Retinal pigment epithelial cell (primary cell): Measurements from ENCODE around the gene NFIB.

Experiments used
- DNase-seq: peaks from one replicate; pipeline ENCODE4 v3.0.0-alpha.2; 2010; ENCODE audit warnings: low read depth
- H3K4me3 ChIP-seq: 2 replicates; pipeline ENCODE4 v1.5.1; 2011; ENCODE audit warnings: mild to moderate bottlenecking, low read length, control low read depth, moderate library complexity
- TF ChIP-seq, protein P1 (sequence below): conservative IDR thresholded peaks from 2 replicates; pipeline ENCODE4 v1.5.1; 2011; ENCODE audit warnings: low read depth, low read length, control low read depth, inconsistent platforms

NFIB gene

DNA sequence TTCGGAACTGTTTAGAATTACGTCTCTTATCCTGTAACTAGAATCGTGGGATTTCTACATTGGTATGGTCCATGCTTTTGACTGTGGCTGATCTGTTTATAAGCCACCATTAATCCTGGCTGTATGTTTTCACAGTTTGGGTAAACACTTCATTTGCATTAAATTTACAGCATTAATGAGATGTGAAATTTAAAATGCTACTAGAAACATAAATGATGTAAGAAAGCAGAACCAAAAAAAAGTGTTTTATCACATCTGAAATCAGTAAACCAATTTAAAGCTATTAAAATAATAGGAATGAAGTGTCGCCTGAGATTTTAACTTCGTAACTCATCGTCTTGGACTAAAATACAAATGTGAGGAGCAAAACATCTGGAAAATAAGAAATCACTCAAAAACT lies 201.7 kb downstream of the NFIB start:
- TF ChIP-seq, protein P1, sequence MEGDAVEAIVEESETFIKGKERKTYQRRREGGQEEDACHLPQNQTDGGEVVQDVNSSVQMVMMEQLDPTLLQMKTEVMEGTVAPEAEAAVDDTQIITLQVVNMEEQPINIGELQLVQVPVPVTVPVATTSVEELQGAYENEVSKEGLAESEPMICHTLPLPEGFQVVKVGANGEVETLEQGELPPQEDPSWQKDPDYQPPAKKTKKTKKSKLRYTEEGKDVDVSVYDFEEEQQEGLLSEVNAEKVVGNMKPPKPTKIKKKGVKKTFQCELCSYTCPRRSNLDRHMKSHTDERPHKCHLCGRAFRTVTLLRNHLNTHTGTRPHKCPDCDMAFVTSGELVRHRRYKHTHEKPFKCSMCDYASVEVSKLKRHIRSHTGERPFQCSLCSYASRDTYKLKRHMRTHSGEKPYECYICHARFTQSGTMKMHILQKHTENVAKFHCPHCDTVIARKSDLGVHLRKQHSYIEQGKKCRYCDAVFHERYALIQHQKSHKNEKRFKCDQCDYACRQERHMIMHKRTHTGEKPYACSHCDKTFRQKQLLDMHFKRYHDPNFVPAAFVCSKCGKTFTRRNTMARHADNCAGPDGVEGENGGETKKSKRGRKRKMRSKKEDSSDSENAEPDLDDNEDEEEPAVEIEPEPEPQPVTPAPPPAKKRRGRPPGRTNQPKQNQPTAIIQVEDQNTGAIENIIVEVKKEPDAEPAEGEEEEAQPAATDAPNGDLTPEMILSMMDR: no peak
- H3K4me3 ChIP-seq: no peak overlapping the region
- no peak for DNase-seq

DNA sequence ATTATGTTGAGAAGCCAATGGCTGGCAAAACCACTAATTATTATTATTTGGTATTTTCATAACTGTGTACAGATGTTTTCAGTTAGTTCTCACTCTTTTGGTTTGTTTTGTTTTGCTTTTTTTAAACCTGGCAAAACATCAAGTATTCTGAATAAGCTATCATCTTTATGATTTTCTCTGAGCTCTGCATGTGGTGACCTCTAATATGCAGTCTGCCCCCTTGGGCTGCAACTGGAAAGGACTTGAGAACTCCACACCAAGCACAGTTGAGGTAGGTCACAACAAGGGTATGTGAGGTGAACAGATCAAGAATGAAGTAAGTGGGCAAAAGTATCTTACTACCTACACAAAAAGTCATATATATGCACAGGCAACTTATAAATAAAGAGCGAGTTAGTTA lies 202.2 kb downstream of the NFIB start:
- no peak for DNase-seq
- H3K4me3 ChIP-seq: no peak overlapping the region
- TF ChIP-seq, protein P1: no peak

DNA sequence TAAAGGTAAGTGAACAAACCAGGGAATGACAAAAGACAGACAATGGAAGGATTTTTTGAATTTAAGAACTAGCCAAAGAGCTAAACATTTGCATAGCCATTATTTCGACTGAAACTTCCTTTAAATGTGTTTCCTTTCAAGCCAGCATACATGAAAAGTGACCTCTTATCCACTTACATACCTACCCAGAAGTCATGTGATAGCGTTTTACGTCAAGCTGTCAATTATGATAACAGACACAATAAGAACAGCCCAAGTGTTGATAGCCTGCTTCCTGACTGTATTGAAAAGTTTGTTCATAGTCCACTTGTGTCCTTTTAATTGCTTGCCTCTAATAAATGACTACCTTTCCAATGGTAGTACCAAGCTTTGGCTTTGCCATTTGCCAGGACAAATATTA lies 206.0 kb downstream of the NFIB start:
- no peak for DNase-seq
- TF ChIP-seq, protein P1: no peak
- H3K4me3 ChIP-seq: no peak overlapping the region

DNA sequence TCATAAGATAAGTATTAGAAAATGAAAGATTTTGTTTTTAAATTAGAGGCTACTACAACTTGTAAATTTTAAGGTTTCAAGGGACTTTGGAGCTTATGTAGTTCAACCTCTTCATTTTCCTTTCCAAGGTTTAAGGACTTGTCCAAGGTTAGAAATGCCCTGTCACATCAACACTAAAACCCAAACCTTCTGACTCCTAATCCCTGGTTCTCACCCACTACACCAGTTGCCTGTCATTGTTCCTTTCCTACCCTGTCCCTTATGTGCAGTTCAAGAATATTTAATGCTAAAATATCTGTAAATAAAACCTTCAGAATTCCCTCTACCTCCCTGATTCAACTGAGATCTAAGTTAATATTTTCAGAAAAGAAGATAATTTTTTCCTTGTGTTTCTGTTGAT lies 206.4 kb downstream of the NFIB start:
- no peak overlapping the region for H3K4me3 ChIP-seq
- DNase-seq: no peak
- TF ChIP-seq, protein P1: no peak

DNA sequence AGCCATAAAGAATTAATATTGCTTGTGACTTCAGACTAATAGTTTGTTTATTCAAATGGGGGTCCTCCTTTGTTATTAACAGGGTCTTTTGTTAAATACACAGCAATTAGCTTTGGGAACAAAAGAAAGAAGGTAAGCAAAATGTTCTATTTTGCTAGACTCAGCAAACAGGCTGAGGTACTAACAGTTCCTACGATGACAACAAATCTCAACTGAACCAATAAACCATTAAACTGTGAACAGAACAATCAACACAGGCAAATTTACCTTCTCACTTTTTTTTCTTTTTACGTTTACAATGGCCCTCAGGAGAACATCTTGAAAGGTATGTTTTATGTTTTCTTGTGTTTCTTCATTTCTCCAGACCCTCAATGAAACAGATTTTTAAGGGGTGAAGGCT lies 207.2 kb downstream of the NFIB start:
- TF ChIP-seq, protein P1: no peak
- no peak overlapping the region for H3K4me3 ChIP-seq
- no peak for DNase-seq

DNA sequence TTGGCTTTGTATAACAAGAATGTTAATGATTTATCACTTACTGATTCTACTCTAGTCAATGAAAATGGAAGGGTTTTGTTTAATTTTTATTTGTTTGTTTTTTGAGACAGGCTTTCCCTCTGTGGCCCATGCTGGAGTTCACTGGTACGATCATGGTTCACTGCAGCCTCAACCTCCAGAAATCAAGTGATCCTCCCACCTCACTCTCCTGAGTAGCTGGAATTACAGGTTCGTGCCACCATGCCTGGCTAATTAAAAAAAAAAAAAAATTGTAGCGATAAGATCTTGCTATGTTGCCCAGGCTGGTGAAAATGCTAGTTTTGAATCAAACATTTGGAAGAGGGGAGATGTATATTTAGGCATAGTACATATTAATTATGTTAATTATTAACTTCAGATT lies 209.4 kb downstream of the NFIB start:
- no peak for DNase-seq
- TF ChIP-seq, protein P1: no peak
- no peak overlapping the region for H3K4me3 ChIP-seq

DNA sequence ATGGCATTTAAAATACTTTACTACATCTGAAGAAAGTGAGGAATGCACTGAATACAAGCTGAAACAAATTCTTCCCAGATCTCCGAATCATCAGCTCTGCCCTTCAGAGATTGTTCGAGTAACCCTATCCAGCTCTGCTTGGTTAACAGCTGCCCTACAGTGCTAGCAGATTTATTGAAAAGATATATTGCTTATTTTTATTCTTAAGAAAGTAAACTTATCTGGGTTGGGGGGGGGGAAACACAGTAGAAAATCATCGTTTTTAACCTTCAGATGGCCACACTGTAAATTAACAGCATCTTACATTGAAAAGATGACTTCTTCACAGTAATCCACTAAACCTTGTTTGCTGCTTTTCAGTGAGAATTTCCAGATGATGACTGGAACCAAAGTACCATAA lies 210.8 kb downstream of the NFIB start:
- H3K4me3 ChIP-seq: no peak overlapping the region
- DNase-seq: no peak

More for the DNA sequence above, 210.8 kb downstream of the NFIB start:
- TF ChIP-seq, protein P1: no peak
